NCI-H1694 (cell line): ENCODE results near the gene TNS4.

Source experiments
- DNase-seq: peaks from one replicate; lab custom pipeline; 2025; lab: John Stamatoyannopoulos, UW

Gene TNS4

DNA sequence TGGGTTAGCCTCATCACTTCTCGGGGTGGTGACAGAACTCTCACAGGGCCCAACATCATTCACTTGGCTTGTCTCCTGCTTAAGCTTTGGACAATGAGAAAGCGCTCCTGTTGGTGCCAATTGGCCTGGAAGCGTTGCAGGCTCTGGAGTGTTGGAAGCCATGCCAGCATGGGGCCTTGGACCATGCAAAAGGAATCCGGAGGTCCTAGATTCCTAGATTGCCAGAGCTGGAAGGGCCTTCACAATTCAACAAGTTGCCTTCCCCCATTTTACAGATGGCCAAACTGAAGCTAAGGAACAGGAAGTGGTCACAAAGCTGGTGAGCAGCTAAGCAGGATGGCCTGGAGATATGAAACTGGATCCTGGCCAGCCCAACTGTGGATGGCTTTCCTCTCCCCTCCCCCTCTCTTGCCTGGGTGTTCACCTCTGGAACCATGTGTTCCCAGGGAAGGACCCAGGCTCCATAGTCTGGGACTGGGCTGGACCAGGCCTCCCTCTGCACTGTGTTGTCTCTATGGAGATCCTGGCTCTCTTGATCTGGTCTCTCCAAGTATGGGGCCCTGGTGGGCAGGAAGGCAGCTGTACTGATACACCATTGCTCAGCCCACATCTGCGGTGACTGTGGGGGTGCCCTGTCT is 64.2 kb downstream of the TNS4 start:
- DNase-seq: no peak

DNA sequence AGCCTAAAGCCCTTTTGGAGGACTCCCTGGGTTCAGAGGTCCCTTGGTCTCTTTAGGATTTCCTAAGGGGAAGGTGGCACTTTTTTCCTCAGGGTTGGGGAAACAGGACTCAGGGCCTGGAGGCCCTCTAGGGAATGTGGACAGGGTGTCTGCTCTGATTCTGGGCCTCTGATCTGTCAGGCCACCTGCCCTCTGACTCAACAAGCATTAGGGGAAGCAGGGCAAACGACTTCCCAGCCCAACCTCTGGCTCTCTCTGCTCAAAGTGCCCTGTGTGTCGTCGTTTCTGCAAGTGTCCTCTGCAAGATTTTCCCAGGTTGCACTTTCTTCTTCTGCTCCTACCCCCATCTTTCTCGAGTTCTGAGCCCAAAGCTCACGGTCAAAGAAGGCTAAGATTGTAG is 64.8 kb downstream of the TNS4 start:
- no peak for DNase-seq

DNA sequence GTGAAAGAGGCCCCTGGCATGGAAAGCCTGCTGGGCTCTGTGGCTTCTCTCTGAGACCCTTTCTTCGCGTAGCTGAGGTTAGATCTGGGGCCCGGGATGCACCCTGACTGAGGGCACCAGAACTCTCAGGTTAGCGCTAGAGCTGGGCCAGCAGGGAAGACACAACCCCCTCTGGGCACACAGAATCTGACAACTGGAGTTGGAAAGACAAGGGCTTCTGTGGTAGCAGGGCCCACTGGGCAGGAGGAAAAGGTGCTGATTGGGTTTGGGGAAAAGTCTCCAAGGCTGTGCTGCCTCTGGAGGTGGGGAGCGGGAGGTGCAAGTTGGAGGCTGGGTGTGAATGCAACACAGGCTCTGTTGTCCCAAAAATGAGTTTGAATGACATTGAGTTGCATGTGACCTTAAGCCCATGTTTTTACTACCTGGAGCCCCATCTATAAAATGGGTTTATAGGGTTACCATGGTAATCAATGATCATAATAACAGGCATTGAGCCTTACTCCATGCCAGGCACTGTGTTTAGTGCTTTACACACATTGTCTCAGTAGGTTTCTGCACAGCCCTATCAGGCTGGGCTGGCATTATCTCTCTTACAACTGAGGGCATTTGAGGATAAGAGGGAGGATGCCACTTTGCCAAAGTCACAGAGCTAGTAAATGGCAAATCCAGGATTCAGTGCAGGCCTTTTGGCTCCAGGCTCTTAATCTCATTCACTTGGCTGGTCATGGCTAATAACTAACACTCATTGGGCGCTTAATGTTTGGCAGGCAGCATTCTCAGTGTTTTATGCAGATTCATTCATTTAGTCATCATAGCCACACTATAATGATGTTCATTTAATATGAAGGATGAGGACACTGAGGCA is 67.6 kb downstream of the TNS4 start:
- DNase-seq: peak; percentile 69

DNA sequence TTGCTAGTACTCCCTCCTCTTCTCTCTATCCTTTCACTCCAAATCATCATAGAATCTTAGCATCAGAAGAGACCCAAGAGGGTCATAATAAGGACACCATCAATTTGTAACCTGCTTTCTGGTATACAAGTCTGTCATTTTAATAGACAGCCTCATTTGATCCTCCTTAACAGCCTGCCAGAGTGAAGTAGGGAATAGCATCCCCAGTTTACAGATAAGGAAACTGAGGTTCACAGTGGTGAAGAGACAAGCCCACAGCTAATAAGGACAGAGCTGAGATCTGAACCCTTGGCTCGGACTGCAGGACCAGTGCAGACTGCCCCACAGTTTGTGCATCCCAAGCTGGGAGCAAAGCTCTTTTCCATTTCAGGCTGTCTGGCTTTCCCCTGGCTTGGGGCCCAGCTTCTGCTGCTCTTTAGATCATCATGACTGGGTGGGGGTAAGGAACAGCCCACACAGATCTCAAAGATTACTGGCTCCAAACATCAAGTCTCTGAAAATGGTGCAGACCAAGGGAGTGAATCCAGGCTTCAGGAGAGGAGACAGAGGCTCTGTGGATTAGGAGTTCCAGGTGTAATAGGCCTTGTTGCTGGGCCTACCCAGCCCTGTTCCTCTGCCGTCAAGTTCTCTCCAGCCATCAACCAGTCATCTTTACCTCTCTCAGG is 68.4 kb downstream of the TNS4 start:
- DNase-seq: no peak

DNA sequence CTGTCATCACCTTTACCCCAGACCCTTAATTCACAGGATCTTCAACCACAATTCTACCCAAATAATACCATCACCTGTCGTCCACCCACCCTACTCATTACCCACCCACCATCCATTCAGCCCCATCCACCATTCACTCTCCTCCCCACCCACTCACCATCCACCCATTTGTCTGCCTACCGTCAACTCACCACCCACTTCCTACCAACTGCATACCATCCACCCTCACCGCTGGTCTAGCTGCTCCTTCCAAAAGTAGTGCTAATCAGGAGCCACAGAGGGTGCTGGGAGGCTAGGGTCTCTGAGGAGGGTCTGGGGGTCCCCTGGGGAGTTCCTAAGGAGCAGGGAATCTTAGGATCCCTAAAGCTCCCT is 70.2 kb downstream of the TNS4 start:
- DNase-seq: no peak

DNA sequence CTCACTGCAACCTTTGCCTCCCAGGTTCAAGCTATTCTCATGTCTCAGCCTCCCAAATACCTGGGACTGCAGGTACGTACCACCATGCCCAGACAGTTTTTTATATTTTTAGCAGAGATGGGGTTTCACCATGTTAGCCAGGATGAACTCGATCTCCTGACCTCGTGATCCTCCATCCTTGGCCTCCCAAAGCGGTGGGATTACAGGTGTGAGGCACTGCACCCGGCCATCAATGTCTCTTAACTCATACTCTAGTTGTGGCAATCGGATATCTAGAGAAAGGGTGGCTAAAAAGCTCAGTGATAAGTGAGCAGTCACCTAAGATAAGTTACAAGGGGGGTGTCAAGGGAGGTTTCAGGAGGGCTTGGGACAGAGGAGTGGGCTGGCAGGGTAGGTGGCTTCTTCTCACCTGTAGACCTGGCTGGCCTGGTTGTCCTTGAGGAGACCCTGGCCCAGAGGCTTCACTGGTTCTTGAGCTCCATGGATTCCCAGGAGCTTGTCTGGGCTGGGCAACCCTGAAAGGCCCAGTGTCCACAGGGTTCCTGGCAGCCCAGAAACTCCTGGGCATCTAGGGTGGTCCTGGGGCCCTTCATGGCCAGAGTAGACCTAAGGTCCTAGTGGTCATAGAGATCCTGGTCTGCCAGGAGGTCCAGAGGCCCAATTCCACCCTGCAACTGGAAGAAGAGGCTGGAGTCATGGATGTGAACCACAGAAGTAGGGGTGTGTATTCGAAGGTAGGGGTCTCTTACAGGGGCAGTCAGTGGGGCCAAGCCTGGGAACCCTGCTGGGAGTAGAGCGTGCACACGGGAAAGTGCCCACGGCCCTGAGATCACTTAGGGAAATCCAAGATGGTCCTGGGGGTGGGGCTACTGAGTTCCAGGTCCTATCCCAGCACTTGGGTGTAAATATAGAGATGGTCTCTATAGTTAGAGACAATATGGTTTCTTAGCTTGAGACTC is 70.9 kb downstream of the TNS4 start:
- no peak for DNase-seq

DNA sequence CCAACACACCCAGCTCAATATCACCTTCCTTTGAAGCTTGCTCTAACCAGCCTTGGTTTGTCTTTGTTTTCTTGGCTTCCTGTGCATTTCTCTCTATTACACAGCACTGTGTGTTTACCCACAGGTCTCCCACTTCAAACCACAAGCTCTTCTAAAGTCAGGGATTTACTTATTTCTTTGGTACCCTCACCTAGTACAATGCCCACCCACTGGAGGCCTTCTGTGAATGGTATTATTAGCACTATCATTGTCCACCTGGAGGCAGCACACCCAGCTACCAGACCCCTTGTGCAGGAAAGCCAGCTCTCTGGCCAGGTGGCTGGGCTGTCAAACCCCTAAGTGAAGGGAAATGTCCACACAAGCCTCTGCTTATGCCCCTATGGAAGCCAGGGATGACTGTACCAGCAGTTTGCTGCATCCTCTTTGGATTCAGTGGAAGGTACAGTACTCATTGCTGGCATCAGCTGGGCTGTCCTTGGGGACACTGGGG is 74.4 kb downstream of the TNS4 start:
- DNase-seq: no peak
